Hepatic stellate cell (primary cell): ENCODE data around the gene HORMAD2.

ENCODE experiments used
- DNase-seq: peaks from one replicate; pipeline ENCODE4 v3.0.0; 2011; ENCODE audit warnings: low spot score

HORMAD2 gene

GRCh38 chr22:30113494-30113893, 33.2 kb downstream of the HORMAD2 start:
- DNase-seq, result no peak

- DNase-seq, result no peak
These were observed 34.1 kb downstream of the HORMAD2 start for GRCh38 chr22:30114361-30114760.

- DNase-seq, result no peak
These were observed 35.4 kb downstream of the HORMAD2 start for GRCh38 chr22:30115705-30116104.

- no peak for DNase-seq
These were observed 36.3 kb downstream of the HORMAD2 start for GRCh38 chr22:30116362-30117117.

GRCh38 chr22:30117256-30117655, 37.0 kb downstream of the HORMAD2 start:
- no peak for DNase-seq

GRCh38 chr22:30118291-30118690, 38.0 kb downstream of the HORMAD2 start:
- no peak for DNase-seq

GRCh38 chr22:30121960-30122359, 41.7 kb downstream of the HORMAD2 start:
- no peak for DNase-seq

GRCh38 chr22:30123463-30123862, 43.2 kb downstream of the HORMAD2 start:
- no peak for DNase-seq

- DNase-seq, result peak; percentile 7
These were observed 47.5 kb downstream of the HORMAD2 start for GRCh38 chr22:30127749-30128166.

GRCh38 chr22:30128511-30128910, 48.2 kb downstream of the HORMAD2 start:
- no peak for DNase-seq

- DNase-seq, result no peak
These were observed 49.4 kb downstream of the HORMAD2 start for GRCh38 chr22:30129636-30130035.

GRCh38 chr22:30132290-30132996, 52.2 kb downstream of the HORMAD2 start:
- no peak for DNase-seq

GRCh38 chr22:30140414-30140813, 60.1 kb downstream of the HORMAD2 start:
- DNase-seq, result no peak

GRCh38 chr22:30143265-30143664, 63.0 kb downstream of the HORMAD2 start:
- no peak for DNase-seq

- no peak for DNase-seq
These were observed 64.1 kb downstream of the HORMAD2 start for GRCh38 chr22:30144391-30144790.

- DNase-seq, result no peak
These were observed 69.9 kb downstream of the HORMAD2 start for GRCh38 chr22:30150212-30150611.

- no peak for DNase-seq
These were observed 78.0 kb downstream of the HORMAD2 start for GRCh38 chr22:30158277-30158676.

- no peak for DNase-seq
These were observed 78.7 kb downstream of the HORMAD2 start for GRCh38 chr22:30158744-30159500.

GRCh38 chr22:30159561-30160353, 79.5 kb downstream of the HORMAD2 start:
- peak; percentile 39 for DNase-seq

- no peak for DNase-seq
These were observed 80.8 kb downstream of the HORMAD2 start for GRCh38 chr22:30161051-30161469.

GRCh38 chr22:30167296-30167695, 87.0 kb downstream of the HORMAD2 start:
- DNase-seq, result no peak

GRCh38 chr22:30167734-30168133, 87.5 kb downstream of the HORMAD2 start:
- no peak for DNase-seq
